HepG2 (cell line): ENCODE measurements around the gene PKDREJ. TPM values are rescaled to one million over a fixed set of nuclear protein-coding genes. Genes with fewer than 3 reads are reported as not detected.

ENCODE experiments used
- AKNA ChIP-seq: sonication (generic); formaldehyde crosslinking; IDR thresholded peaks from 2 replicates; pipeline ENCODE4 v1.4.0; 2020; ENCODE audit warnings: missing genetic modification reagents, borderline replicate concordance
- ARID3A ChIP-seq: IDR thresholded peaks from 2 replicates; pipeline ENCODE4 v1.6.1; 2012; ENCODE audit warnings: low read depth, low read length, improper control_type of control experiment
- ARNT2 ChIP-seq: sonication (generic); formaldehyde crosslinking; IDR thresholded peaks from 2 replicates; pipeline ENCODE4 v1.8.0; 2022; ENCODE audit warnings: mild to moderate bottlenecking, low read depth, missing genetic modification reagents, moderate library complexity
- ELF4 ChIP-seq: sonication (generic); formaldehyde crosslinking; IDR thresholded peaks from 2 replicates; pipeline ENCODE4 v1.5.0; 2020; ENCODE audit warnings: missing genetic modification reagents, mild to moderate bottlenecking, moderate library complexity, borderline replicate concordance
- HIC2 ChIP-seq: sonication (generic); formaldehyde crosslinking; IDR thresholded peaks from 2 replicates; pipeline ENCODE4 v1.9.0; 2022; ENCODE audit warnings: low read depth, missing genetic modification reagents
- KLF16 ChIP-seq, 2 experiments: sonication (generic) in 1 of 2; formaldehyde crosslinking in 1 of 2; IDR thresholded peaks; 2 replicates each; pipeline versions ENCODE4 v1.6.1 to v1.8.0; 2016 to 2023; ENCODE audit warnings: missing genetic modification reagents in 2 of 2, missing compliant biosample characterization in 1 of 2
- MAX ChIP-seq: IDR thresholded peaks from 2 replicates; pipeline ENCODE4 v1.6.1; 2012; ENCODE audit warnings: inconsistent platforms
- MIXL1 ChIP-seq: IDR thresholded peaks from 2 replicates; pipeline ENCODE4 v1.6.1; 2016
- RBFOX2 ChIP-seq: fragments of 200-400 bp; formaldehyde crosslinking; IDR thresholded peaks from 2 replicates; pipeline ENCODE4 v1.6.1; 2017; ENCODE audit warnings: low read depth, mild to moderate bottlenecking, low read length
- ZNF10 ChIP-seq: sonication (generic); formaldehyde crosslinking; IDR thresholded peaks from 2 replicates; pipeline ENCODE4 v1.4.0; 2020; ENCODE audit warnings: mild to moderate bottlenecking, low read depth, missing genetic modification reagents, borderline replicate concordance
- ZNF205 ChIP-seq: IDR thresholded peaks from 2 replicates; pipeline ENCODE4 v1.6.1; 2018; ENCODE audit warnings: missing biosample characterization, missing genetic modification reagents
- ZNF619 ChIP-seq: sonication (generic); formaldehyde crosslinking; IDR thresholded peaks from 2 replicates; pipeline ENCODE4 v1.4.0; 2020; ENCODE audit warnings: mild to moderate bottlenecking, missing genetic modification reagents
- ZNF781 ChIP-seq: sonication (generic); formaldehyde crosslinking; IDR thresholded peaks from 2 replicates; pipeline ENCODE4 v1.5.1; 2020; ENCODE audit warnings: borderline replicate concordance, mild to moderate bottlenecking, missing genetic modification reagents; ENCODE audit errors: not compliant biosample characterization
- ZNF800 ChIP-seq: sonication (generic); formaldehyde crosslinking; IDR thresholded peaks from 2 replicates; pipeline ENCODE4 v1.4.0; 2020; ENCODE audit warnings: missing genetic modification reagents
- ZSCAN5A ChIP-seq: sonication (generic); formaldehyde crosslinking; IDR thresholded peaks from 2 replicates; pipeline ENCODE4 v1.8.0; 2022; ENCODE audit warnings: mild to moderate bottlenecking, missing genetic modification reagents, borderline replicate concordance
- polyA plus RNA-seq, 8 experiments: library from polyadenylated mRNA; depleted of rRNA in 3 of 8; stranded (reverse) in 7 of 8; unstranded in 1 of 8; fragments of >200 nt; fragmentation: Illumina TruSeq in 4 of 8; extraction: Trizol in 4 of 8; gene quantifications; 2 replicates each; pipeline versions ENCODE4 v1.2.1 to v1.2.3, GENCODE V29; 2011 to 2016; ENCODE audit warnings: low read depth in 4 of 8, missing spikeins in 1 of 8, mixed read lengths in 1 of 8; ENCODE audit not compliant: insufficient read depth in 1 of 8
- total RNA-seq, 5 experiments: library from RNA; depleted of rRNA; stranded (reverse); fragments of >200 nt; fragmentation: Illumina TruSeq; extraction: Trizol; gene quantifications; 2 replicates each; pipeline ENCODE4 v1.2.3, GENCODE V29; 2016; ENCODE audit warnings: low read depth in 1 of 5

PKDREJ gene
- total and polyA plus RNA-seq, 2 of the 13 experiments (the other 11 are each of a cell fraction or from before 2014, with no cell fraction given), result not detected

- no peak for TF ChIP-seq HIC2 (CRISPR knock-in tag)
- TF ChIP-seq ELF4, result peak; percentile 77; the same call in 1 of the 2 replicates
- peak; percentile 94 for TF ChIP-seq ZNF800
- TF ChIP-seq ARNT2 (CRISPR knock-in tag), result peak; percentile 95
- peak; percentile 80; the same call in 1 of the 2 replicates for TF ChIP-seq ZSCAN5A
- TF ChIP-seq ZNF619 (CRISPR knock-in tag), result 0 out of 2 replicates have a peak, but pooled peaks have one; percentile 28
- no peak for TF ChIP-seq MIXL1 (CRISPR knock-in tag)
- TF ChIP-seq ZNF10, result no peak
- 0 out of 2 replicates have a peak, but pooled peaks have one; percentile 66 for TF ChIP-seq AKNA
- TF ChIP-seq ARID3A, result no peak
- TF ChIP-seq MAX, result peak; percentile 91
- no peak for TF ChIP-seq ZNF781 (CRISPR knock-in tag)
- peak; percentile 98 for TF ChIP-seq RBFOX2
- TF ChIP-seq KLF16 (CRISPR knock-in tag; IDR thresholded peaks at IDR 0.05), result peak in 1 of 2 experiments; percentile 77; a peak in 2 of 4 replicates
- no peak; the same call in 1 of the 2 replicates for TF ChIP-seq ZNF205
Observed at GRCh38 chr22:46250035-46250782, 12.9 kb downstream of the PKDREJ start, which contains the start of gene CDPF1 (continued).
